K562 (cell line): ENCODE results near the gene PPARGC1A. TPM values are rescaled to one million over a fixed set of nuclear protein-coding genes. Genes with fewer than 3 reads are reported as not detected.

Experiments used
- ATAC-seq: fragments of 200-7000 bp; cut with Tn5 transposase; 3 replicates; pipeline ENCODE4 v1.9.1; 2020; ENCODE audit warnings: moderate library complexity
- BruUV-seq: library from RNA; stranded (reverse); fragments of 400-500 nt; replicated peaks from 2 replicates; lab custom pipeline; 2021; lab: Mats Ljungman, UMichigan
- CTCF ChIA-PET: fragments of 300-600 bp; formaldehyde crosslinking; extraction: SDS; loops from one replicate; lab custom pipeline; 2021; ENCODE audit warnings: low intra/inter-chr PET ratio; lab: Yijun Ruan, JAX
- POLR2A ChIA-PET: fragments of 300-600, 350-650 bp; sonication (Branson Sonifier 250); formaldehyde crosslinking; extraction: SDS; loops from one replicate; lab custom pipeline; 2021; ENCODE audit warnings: antibody characterized with exemption, inconsistent platforms; lab: Yijun Ruan, JAX
- DNase-seq, 4 experiments: peaks; one replicate each; pipeline versions ENCODE4 v3.0.0 to v3.0.0-alpha.2; 2011 to 2018; ENCODE audit warnings: low spot score in 3 of 4, mixed read lengths in 3 of 4; ENCODE audit errors: extremely low read depth in 1 of 4
- FAIRE-seq: peaks from 2 replicates; lab custom pipeline; 2011; peaks lifted over from hg19 to GRCh38; lab: Jason Lieb, UNC
- H2AFZ ChIP-seq: 2 replicates; pipeline ENCODE4 v1.6.0; 2011; ENCODE audit warnings: low read depth, low read length, control low read depth, inconsistent platforms
- H3K27ac ChIP-seq: fragments of 200-600 bp; 3 replicates; pipeline ENCODE4 v1.8.0; 2011; ENCODE audit warnings: low read depth, mild to moderate bottlenecking, control low read depth, inconsistent platforms, low read length, moderate library complexity, mixed read lengths; ENCODE audit errors: extremely low read depth
- H3K27me3 ChIP-seq, 2 experiments: fragments of 300-600 bp in 1 of 2; 2 replicates in 1 of 2; 3 replicates in 1 of 2; pipeline versions ENCODE4 v1.6.0 to v1.8.0; 2011; ENCODE audit warnings: inconsistent platforms in 2 of 2, low read length in 2 of 2, mild to moderate bottlenecking in 1 of 2, mixed read lengths in 1 of 2, moderate library complexity in 1 of 2; ENCODE audit not compliant: control insufficient read depth in 2 of 2, insufficient read depth in 2 of 2
- H3K36me3 ChIP-seq: fragments of 300-600 bp; 3 replicates; pipeline ENCODE4 v1.8.0; 2011; ENCODE audit warnings: mild to moderate bottlenecking, low read length, inconsistent platforms; ENCODE audit not compliant: control insufficient read depth, insufficient read depth
- H3K4me1 ChIP-seq, 2 experiments: fragments of 200-600 bp in 1 of 2; replicated peaks in 1 of 2; 2 replicates in 1 of 2; 3 replicates in 1 of 2; pipeline versions ENCODE4 v1.5.1 to v1.8.0; 2011; ENCODE audit warnings: inconsistent platforms in 2 of 2, low read length in 2 of 2, mild to moderate bottlenecking in 1 of 2, mixed read lengths in 1 of 2, moderate library complexity in 1 of 2; ENCODE audit not compliant: control insufficient read depth in 2 of 2, insufficient read depth in 2 of 2
- H3K4me2 ChIP-seq: 2 replicates; pipeline ENCODE4 v1.6.1; 2011; ENCODE audit warnings: low read length, control low read depth, inconsistent platforms, mixed read lengths; ENCODE audit not compliant: insufficient read depth
- H3K4me3 ChIP-seq: fragments of 200-600 bp; sonication (generic), shearing (Covaris generic); 2 replicates; pipeline ENCODE4 v1.5.1; 2016; ENCODE audit warnings: control low read depth, inconsistent platforms
- H3K79me2 ChIP-seq: fragments of 200-600 bp; 3 replicates; pipeline ENCODE4 v1.8.0; 2011; ENCODE audit warnings: low read length, inconsistent platforms; ENCODE audit not compliant: control insufficient read depth, insufficient read depth
- H3K9ac ChIP-seq, 2 experiments: 2 replicates each; pipeline versions ENCODE4 v1.6.0 to v1.6.1; 2011; ENCODE audit warnings: low read depth in 2 of 2, low read length in 2 of 2, control low read depth in 1 of 2, inconsistent platforms in 1 of 2, mild to moderate bottlenecking in 1 of 2, mixed read lengths in 1 of 2; ENCODE audit not compliant: insufficient read depth in 1 of 2
- H3K9me1 ChIP-seq: one replicate; pipeline ENCODE4 v1.6.0; 2011; ENCODE audit warnings: inconsistent platforms, mild to moderate bottlenecking, low read length, moderate library complexity; ENCODE audit not compliant: control insufficient read depth, insufficient read depth
- H3K9me3 ChIP-seq: replicated peaks from 2 replicates; pipeline ENCODE4 v1.5.1; 2011; ENCODE audit warnings: low read depth, low read length, inconsistent platforms; ENCODE audit not compliant: control insufficient read depth, insufficient read depth
- H4K20me1 ChIP-seq: replicated peaks from 2 replicates; pipeline ENCODE4 v1.6.1; 2011; ENCODE audit warnings: low read length, inconsistent platforms, mixed read lengths; ENCODE audit not compliant: control insufficient read depth, insufficient read depth
- ADNP ChIP-seq: fragments of 200-800 bp; sonication (Bioruptor generic); IDR thresholded peaks from 2 replicates; pipeline ENCODE4 v1.6.1; 2016; ENCODE audit warnings: missing genetic modification characterization, missing compliant biosample characterization
- ATF3 ChIP-seq, 2 experiments: fragments of 450-650 bp in 1 of 2; sonication (generic) in 1 of 2; formaldehyde crosslinking in 1 of 2; IDR thresholded peaks in 1 of 2; conservative IDR thresholded peaks in 1 of 2; 2 replicates each; pipeline versions ENCODE4 v1.6.1 to v1.8.1; 2016 to 2023; ENCODE audit warnings: mild to moderate bottlenecking in 2 of 2, moderate library complexity in 2 of 2, inconsistent platforms in 1 of 2, missing genetic modification reagents in 1 of 2
- ELK3 ChIP-seq: fragments of 450-650 bp; formaldehyde crosslinking; IDR thresholded peaks from 2 replicates; pipeline ENCODE4 v1.4.0; 2020; ENCODE audit warnings: mild to moderate bottlenecking
- EWSR1 ChIP-seq: fragments of 450-650 bp; IDR thresholded peaks from 2 replicates; pipeline ENCODE4 v1.6.1; 2018; ENCODE audit warnings: borderline replicate concordance, mild to moderate bottlenecking, low read depth, moderate library complexity; ENCODE audit not compliant: partially characterized antibody
- KLF6 ChIP-seq: fragments of 250-450 bp; sonication (Bioruptor Pico); IDR thresholded peaks from 2 replicates; pipeline ENCODE4 v1.4.0; 2020; ENCODE audit warnings: mild to moderate bottlenecking, moderate library complexity, borderline replicate concordance
- RBM25 ChIP-seq: fragments of 200-400 bp; formaldehyde crosslinking; IDR thresholded peaks from 2 replicates; pipeline ENCODE4 v1.6.1; 2018; ENCODE audit warnings: low read length, low read depth, moderate library complexity; ENCODE audit not compliant: severe bottlenecking
- SMC3 ChIP-seq: conservative IDR thresholded peaks from 2 replicates; pipeline ENCODE4 v1.6.1; 2011; ENCODE audit warnings: low read depth, low read length, improper control_type of control experiment; ENCODE audit not compliant: insufficient read depth
- SRSF1 ChIP-seq: fragments of 200-400 bp; formaldehyde crosslinking; IDR thresholded peaks from 2 replicates; pipeline ENCODE4 v1.6.1; 2017; ENCODE audit warnings: mild to moderate bottlenecking, low read depth, low read length, moderate library complexity
- TCF3 ChIP-seq: sonication (generic); formaldehyde crosslinking; IDR thresholded peaks from 2 replicates; pipeline ENCODE4 v1.4.0; 2020; ENCODE audit warnings: mild to moderate bottlenecking, missing genetic modification reagents
- ZBTB43 ChIP-seq: sonication (generic); formaldehyde crosslinking; IDR thresholded peaks from 2 replicates; pipeline ENCODE4 v1.8.0; 2023; ENCODE audit warnings: mild to moderate bottlenecking, missing genetic modification reagents
- ZBTB5 ChIP-seq: fragments of 450-650 bp; IDR thresholded peaks from 2 replicates; pipeline ENCODE4 v1.6.1; 2017; ENCODE audit warnings: antibody characterized with exemption
- ZFX ChIP-seq: sonication (generic); formaldehyde crosslinking; IDR thresholded peaks from 2 replicates; pipeline ENCODE4 v1.8.0; 2022; ENCODE audit warnings: mild to moderate bottlenecking, missing genetic modification reagents, moderate library complexity
- ZNF212 ChIP-seq: fragments of 450-650 bp; formaldehyde crosslinking; IDR thresholded peaks from 2 replicates; pipeline ENCODE4 v1.4.0; 2020; ENCODE audit warnings: mild to moderate bottlenecking
- ZNF655 ChIP-seq: fragments of 250-450 bp; sonication (Bioruptor Pico); IDR thresholded peaks from 2 replicates; pipeline ENCODE4 v1.5.0; 2021
- WGBS: fragments of 100-300 bp; shearing (Covaris generic); methylation state at CpG from one replicate; pipeline ENCODE4 v1.1.6; 2016; ENCODE audit warnings: low coverage, mixed read lengths; ENCODE audit not compliant: insufficient coverage; ENCODE audit errors: missing lambda C conversion rate; 5-methylcytosine and 5-hydroxymethylcytosine counted together
- in situ Hi-C: fragments of 300-500 bp; cut with MboI; formaldehyde crosslinking; loops from 4 replicates; pipeline ENCODE4 v1.15.0; 2018; ENCODE audit warnings: inconsistent platforms, mixed read lengths
- intact Hi-C: fragments of 100-400 bp; cut with micrococcal nuclease; formaldehyde crosslinking; loops from 2 replicates; pipeline ENCODE4 v1.14.2; 2022
- polyA plus RNA-seq, 8 experiments: library from polyadenylated mRNA; depleted of rRNA in 4 of 8; stranded (reverse) in 5 of 8; unstranded in 3 of 8; fragments of >200 nt; fragmentation: Nextera tagmentation in 2 of 8; fragmentation: Illumina TruSeq in 1 of 8; extraction: Ambion mirVana in 2 of 8; extraction: Trizol in 1 of 8; gene quantifications; 2 replicates each; pipeline versions ENCODE4 v1.2.1 to v1.2.3, GENCODE V29; 2011 to 2014; ENCODE audit warnings: inconsistent platforms in 1 of 8, missing spikeins in 1 of 8
- total RNA-seq, 7 experiments: library from RNA; depleted of rRNA in 6 of 7; stranded (reverse); fragments of >200 nt in 6 of 7; fragmentation: Illumina TruSeq in 2 of 7; extraction: Trizol in 2 of 7; gene quantifications; 2 replicates each; pipeline versions ENCODE4 v1.2.1 to v1.2.3, GENCODE V29; 2011 to 2021; ENCODE audit warnings: low replicate concordance in 1 of 7

Gene PPARGC1A
- total and polyA plus RNA-seq, 9 of the 15 experiments (the other 6 are each of a cell fraction or from before 2014, with no cell fraction given) = 0.02 TPM; not detected in 8

- BruUV-seq = no TSS peak
- Histone ChIP-seq H3K9me3 (no peaks in the 10 kb centered on the region), H3K4me2 (no peak overlapping the region), H2AFZ (no peak overlapping the region), H3K4me3 (no peak overlapping the region), H3K36me3 (no peaks in the 10 kb centered on the region), H3K27me3 (no peaks in the 10 kb centered on the region), H3K9ac (no peak overlapping the region), H3K27ac (no peak overlapping the region), H3K9me1 (no peaks in the 10 kb centered on the region), H3K79me2 (no peaks in the 10 kb centered on the region), H4K20me1 (no peaks in the 10 kb centered on the region), H3K4me1 (no peaks in the 10 kb centered on the region)
- ChIA-PET CTCF (no interaction called here), POLR2A (interaction anchor here (0.7 to 1.1 kb wide), 2 partner anchors 7 to 395 kb away, joined by 4 read pairs; no protein-coding TSS in a partner anchor)
- FAIRE-seq (no peak), DNase-seq (no peak), ATAC-seq (no peak)
- intact Hi-C loops = no loop called here
- in situ Hi-C loops = no loop called here
- WGBS = 0% methylated on average over 7 of the region's 7 CpGs
- TF ChIP-seq ZBTB5 = no peak
- TF ChIP-seq ELK3 (CRISPR knock-in tag) = no peak
- TF ChIP-seq RBM25 = no peak
- no peak for TF ChIP-seq KLF6
- no peak for TF ChIP-seq ATF3 (IDR thresholded peaks at IDR 0.05)
- TF ChIP-seq ATF3 (CRISPR knock-in tag; conservative IDR thresholded peaks at IDR 0.05) = no peak
- no peak for TF ChIP-seq ZFX
- TF ChIP-seq TCF3 (CRISPR knock-in tag) = no peak
- TF ChIP-seq SMC3 = no peak
- no peak for TF ChIP-seq ZBTB43 (CRISPR knock-in tag)
- TF ChIP-seq ZNF655 (CRISPR knock-in tag) = no peak
- no peak for TF ChIP-seq ADNP (tag)
- TF ChIP-seq ZNF212 (CRISPR knock-in tag) = no peak
- TF ChIP-seq EWSR1 = no peak
- no peak for TF ChIP-seq SRSF1
Observed at GRCh38 chr4:23873717-23874535, 15.9 kb downstream of the PPARGC1A start.
